ENCODE results near the gene KIF2C. TPM values are rescaled to one million over a fixed set of nuclear protein-coding genes. Genes with fewer than 3 reads are reported as not detected.

Gene KIF2C
- total RNA-seq, 4 donors from 2014 or later: 0.64 to 15.1 TPM; not detected in 2

DNA sequence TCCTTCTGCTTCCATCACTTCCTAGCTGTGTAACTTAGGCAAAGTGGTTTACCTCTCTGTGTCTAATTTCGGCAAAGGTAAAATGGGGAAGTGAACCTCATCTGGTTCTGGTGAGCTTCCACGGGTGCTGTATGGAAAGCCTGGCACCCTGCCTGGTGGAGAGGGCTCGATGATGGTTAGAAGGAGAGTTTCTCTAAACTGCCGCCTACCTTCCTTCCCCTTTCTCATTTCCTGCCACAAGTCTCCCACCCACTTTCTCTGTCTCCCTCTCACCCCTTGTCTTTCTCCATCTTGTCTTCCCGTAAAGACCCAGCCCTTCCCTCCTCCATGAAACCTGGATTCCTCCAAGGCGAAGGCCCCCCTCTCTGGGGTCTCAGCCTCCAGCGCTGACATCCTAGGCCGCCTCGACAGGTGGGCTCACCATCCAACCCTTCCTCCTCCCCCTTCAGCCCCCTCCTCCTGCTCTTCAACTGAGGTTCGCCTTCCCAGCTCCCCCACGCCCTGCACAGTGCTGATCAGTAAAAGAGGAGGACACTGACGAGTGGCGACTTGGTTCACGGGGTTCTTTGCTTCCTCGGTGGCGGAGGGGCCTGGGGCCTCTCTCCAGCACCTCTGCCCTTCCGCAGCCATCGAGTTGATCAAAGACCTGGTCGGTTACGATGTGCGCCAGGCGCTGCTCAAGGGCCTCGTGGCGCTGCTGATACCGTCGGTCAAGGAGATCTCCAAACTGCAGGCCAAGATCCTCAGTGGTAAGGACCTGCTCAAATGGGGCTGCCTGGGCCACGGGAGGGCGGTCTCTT lies 15.9 kb upstream of the KIF2C start:
- Histone ChIP-seq H3K4me3 (no peak overlapping the region), H3K4me1 (no peaks in the 10 kb centered on the region), H3K27me3 (no peaks in the 10 kb centered on the region), H3K27ac (no peak overlapping the region), H3K9me3 (no peaks in the 10 kb centered on the region), H3K36me3 (no peaks in the 10 kb centered on the region)
- TF ChIP-seq, protein P1, sequence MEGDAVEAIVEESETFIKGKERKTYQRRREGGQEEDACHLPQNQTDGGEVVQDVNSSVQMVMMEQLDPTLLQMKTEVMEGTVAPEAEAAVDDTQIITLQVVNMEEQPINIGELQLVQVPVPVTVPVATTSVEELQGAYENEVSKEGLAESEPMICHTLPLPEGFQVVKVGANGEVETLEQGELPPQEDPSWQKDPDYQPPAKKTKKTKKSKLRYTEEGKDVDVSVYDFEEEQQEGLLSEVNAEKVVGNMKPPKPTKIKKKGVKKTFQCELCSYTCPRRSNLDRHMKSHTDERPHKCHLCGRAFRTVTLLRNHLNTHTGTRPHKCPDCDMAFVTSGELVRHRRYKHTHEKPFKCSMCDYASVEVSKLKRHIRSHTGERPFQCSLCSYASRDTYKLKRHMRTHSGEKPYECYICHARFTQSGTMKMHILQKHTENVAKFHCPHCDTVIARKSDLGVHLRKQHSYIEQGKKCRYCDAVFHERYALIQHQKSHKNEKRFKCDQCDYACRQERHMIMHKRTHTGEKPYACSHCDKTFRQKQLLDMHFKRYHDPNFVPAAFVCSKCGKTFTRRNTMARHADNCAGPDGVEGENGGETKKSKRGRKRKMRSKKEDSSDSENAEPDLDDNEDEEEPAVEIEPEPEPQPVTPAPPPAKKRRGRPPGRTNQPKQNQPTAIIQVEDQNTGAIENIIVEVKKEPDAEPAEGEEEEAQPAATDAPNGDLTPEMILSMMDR (IDR thresholded peaks at IDR 0.05): no peak
- TF ChIP-seq POLR2A (IDR thresholded peaks at IDR 0.05): no peak
- no peak for DNase-seq
- intact Hi-C loops (cut with DNase I; ENCODE audit: low total_unique reads): loop anchor here (10.0 kb wide), 1 partner anchor 121 kb away; the partner anchor contains the start of gene PTCH2

GRCh38 chr1:44724296-44724954 lies 15.2 kb upstream of the KIF2C start:
- no peaks in the 10 kb centered on the region for H3K36me3 ChIP-seq
- intact Hi-C loops (cut with DNase I; ENCODE audit: low total_unique reads): loop anchor here (10.0 kb wide), 1 partner anchor 120 kb away; the partner anchor contains the start of gene PTCH2
- H3K27ac ChIP-seq: no peak overlapping the region
- H3K4me1 ChIP-seq: no peaks in the 10 kb centered on the region
- no peak overlapping the region for H3K4me3 ChIP-seq
- TF ChIP-seq, protein P1 (IDR thresholded peaks at IDR 0.05): no peak
- no peak for TF ChIP-seq POLR2A (IDR thresholded peaks at IDR 0.05)
- H3K27me3 ChIP-seq: no peaks in the 10 kb centered on the region
- H3K9me3 ChIP-seq: no peaks in the 10 kb centered on the region
- no peak for DNase-seq

DNA sequence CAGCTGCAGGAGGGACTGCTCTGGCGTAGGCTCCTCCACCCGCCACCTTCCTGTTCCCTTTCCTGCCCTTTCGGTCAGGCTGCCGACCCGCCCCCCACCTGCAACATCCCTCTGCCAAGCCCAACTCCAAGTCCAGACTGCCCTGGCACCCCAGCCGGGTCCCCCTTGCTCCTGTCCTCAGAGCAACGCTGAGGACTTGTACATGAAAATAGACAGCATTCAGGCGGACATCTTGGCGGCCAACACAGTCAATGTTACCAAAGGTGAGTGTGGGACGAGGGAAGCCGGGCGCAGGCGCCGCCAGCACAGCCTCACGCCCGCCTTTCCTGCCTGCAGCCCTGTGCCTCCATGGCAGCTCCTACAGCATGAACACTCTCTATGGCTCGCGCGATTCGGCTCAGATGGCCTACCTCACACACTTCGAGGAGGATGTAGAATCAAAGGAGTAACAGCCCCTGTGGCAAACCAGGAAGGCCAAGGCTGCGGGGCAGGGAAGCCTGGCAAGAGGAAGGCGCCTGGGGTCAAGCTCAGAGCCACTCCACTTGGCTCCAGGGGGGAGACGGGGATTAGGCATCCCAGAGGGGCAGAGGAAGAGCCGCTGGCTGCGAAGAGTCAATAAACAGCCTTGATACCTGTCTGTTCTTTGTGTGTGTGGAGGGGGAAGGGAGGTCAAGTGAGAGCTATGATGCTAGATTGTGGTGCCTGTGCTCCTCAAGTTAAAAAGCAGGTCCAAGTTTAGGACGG lies 14.5 kb upstream of the KIF2C start:
- no peaks in the 10 kb centered on the region for H3K36me3 ChIP-seq
- no peak for DNase-seq
- intact Hi-C loops (cut with DNase I; ENCODE audit: low total_unique reads): loop anchor here (10.0 kb wide), 1 partner anchor 120 kb away; the partner anchor contains the start of gene PTCH2
- no peaks in the 10 kb centered on the region for H3K4me1 ChIP-seq
- no peaks in the 10 kb centered on the region for H3K27me3 ChIP-seq
- no peak overlapping the region for H3K27ac ChIP-seq
- no peak overlapping the region for H3K4me3 ChIP-seq
- H3K9me3 ChIP-seq: no peaks in the 10 kb centered on the region
- TF ChIP-seq, protein P1 (IDR thresholded peaks at IDR 0.05): no peak
- no peak for TF ChIP-seq POLR2A (IDR thresholded peaks at IDR 0.05)

DNA sequence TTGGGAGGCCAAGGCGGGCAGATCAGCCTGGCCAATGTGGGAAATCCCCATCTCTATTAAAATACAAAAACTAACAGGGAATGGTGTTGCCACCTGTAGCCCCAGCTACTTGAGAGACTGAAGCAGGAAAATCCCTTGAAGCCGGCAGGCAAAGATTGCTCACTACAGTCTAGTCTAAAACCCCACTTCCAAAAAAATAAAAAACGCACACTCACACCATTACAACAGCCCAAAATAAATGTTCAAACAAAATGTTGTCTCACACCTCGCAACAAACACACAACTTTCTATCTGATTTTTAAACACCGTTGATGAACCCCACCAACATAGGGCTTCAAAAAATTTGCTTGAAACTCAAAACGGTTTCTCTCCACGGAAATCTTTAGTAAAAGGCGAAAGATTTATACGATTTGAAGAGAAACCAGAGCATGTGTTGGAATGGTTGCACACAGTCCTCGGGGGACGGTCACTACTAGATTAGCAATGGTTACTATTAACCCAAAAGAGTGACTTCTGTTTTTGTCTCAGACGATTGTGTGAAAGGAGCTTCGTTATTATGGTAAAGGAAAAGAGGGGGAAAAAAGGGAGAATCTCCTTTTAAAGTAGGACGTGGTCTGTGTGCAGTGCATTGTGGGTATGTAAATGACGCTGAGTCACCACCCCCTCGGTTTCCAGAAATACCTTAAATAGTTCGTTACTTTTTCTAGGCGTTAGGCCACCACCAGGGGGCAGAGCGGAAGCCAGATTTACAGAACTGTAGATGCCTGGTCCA lies 8.7 kb upstream of the KIF2C start, which contains the start of gene RNU5D-1:
TSS of gene RNU5D-1 (minus strand) at position 430 of the 772 bp plus-strand sequence.
- TF ChIP-seq, protein P1 (IDR thresholded peaks at IDR 0.05): peak; percentile 67 to 84 (median 82)
- TF ChIP-seq POLR2A (IDR thresholded peaks at IDR 0.05): peak; percentile 69 to 70
- H3K9me3 ChIP-seq: no peaks in the 10 kb centered on the region
- H3K4me3 ChIP-seq: no peak within 1 kb of the TSS
- DNase-seq: peak; percentile 93 to 97
- no peaks in the 10 kb centered on the region for H3K27me3 ChIP-seq
- intact Hi-C loops (cut with DNase I; ENCODE audit: low total_unique reads): loop anchor here (5.0 kb wide), 1 partner anchor 256 kb away; the partner anchor contains the start of gene EIF2B3
- no peaks in the 10 kb centered on the region for H3K4me1 ChIP-seq
- H3K27ac ChIP-seq: peak within 1 kb of the TSS; percentile 86 to 95
- H3K36me3 ChIP-seq: no peaks in the 10 kb centered on the region

Data from uterus (tissue), 4 donors.